ENCODE results near the gene ARID5A.

ARID5A gene

GRCh38 chr2:96523659-96524481, 12.7 kb upstream of the ARID5A start:
- no peak overlapping the region for H3K4me3 ChIP-seq (ENCODE audit: severe bottlenecking)
- no peaks in the 10 kb centered on the region for H3K4me1 ChIP-seq (ENCODE audit: insufficient read depth, poor library complexity, severe bottlenecking)
- DNase-seq (ENCODE audit: low spot score) (no peak), ATAC-seq (ENCODE audit: low read depth) (no peak)
- H3K9me3 ChIP-seq (ENCODE audit: severe bottlenecking) = no peaks in the 10 kb centered on the region
- TF ChIP-seq, protein P1, sequence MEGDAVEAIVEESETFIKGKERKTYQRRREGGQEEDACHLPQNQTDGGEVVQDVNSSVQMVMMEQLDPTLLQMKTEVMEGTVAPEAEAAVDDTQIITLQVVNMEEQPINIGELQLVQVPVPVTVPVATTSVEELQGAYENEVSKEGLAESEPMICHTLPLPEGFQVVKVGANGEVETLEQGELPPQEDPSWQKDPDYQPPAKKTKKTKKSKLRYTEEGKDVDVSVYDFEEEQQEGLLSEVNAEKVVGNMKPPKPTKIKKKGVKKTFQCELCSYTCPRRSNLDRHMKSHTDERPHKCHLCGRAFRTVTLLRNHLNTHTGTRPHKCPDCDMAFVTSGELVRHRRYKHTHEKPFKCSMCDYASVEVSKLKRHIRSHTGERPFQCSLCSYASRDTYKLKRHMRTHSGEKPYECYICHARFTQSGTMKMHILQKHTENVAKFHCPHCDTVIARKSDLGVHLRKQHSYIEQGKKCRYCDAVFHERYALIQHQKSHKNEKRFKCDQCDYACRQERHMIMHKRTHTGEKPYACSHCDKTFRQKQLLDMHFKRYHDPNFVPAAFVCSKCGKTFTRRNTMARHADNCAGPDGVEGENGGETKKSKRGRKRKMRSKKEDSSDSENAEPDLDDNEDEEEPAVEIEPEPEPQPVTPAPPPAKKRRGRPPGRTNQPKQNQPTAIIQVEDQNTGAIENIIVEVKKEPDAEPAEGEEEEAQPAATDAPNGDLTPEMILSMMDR (IDR thresholded peaks at IDR 0.05; ENCODE audit: poor library complexity, severe bottlenecking) = no peak
- H3K27ac ChIP-seq (ENCODE audit: poor library complexity, severe bottlenecking) = no peak overlapping the region
- H3K27me3 ChIP-seq (ENCODE audit: insufficient read depth, poor library complexity, severe bottlenecking) = no peaks in the 10 kb centered on the region
- no peaks in the 10 kb centered on the region for H3K36me3 ChIP-seq (ENCODE audit: low read depth)

DNA sequence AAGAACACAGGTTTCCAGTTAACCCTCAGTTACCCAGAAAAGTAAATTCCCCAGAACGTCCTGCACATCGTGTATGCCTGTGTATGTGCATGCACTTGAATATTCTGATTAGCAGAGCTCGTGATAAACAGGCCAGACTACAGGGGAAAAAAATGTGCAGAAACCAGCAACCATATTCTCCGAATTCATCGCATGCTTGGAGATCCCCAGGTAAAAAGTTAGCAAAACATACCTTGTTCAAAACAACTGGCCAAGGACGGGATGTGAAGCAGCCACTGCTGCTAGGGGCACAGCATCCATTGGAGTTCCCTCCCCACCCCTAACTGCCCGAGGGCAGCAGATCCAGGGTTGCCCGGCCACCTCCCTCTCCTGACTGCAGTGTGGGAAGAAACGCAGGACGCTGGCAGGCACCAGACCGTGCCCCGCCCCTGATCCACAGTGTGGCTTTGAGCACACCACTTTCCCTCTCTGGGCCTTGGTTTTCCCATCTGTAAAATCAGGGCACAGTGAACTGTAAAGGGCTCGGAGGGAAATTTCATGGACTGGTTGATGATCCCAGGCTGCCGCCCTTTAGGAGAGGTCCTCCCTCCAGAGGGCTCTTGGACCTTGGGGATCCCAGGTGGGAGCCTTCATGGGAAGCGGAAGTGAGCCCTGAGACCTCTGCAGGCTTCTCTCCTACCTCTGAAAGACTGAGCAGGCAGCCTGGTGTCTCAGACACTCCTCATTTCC, 11.9 kb upstream of the ARID5A start:
- H3K4me3 ChIP-seq (ENCODE audit: severe bottlenecking) = no peak overlapping the region
- H3K36me3 ChIP-seq (ENCODE audit: low read depth) = no peaks in the 10 kb centered on the region
- H3K27ac ChIP-seq (ENCODE audit: poor library complexity, severe bottlenecking) = no peak overlapping the region
- DNase-seq (ENCODE audit: low spot score) (no peak), ATAC-seq (ENCODE audit: low read depth) (no peak)
- TF ChIP-seq, protein P1 (IDR thresholded peaks at IDR 0.05; ENCODE audit: poor library complexity, severe bottlenecking) = no peak
- H3K4me1 ChIP-seq (ENCODE audit: insufficient read depth, poor library complexity, severe bottlenecking) = no peaks in the 10 kb centered on the region
- no peaks in the 10 kb centered on the region for H3K9me3 ChIP-seq (ENCODE audit: severe bottlenecking)
- no peaks in the 10 kb centered on the region for H3K27me3 ChIP-seq (ENCODE audit: insufficient read depth, poor library complexity, severe bottlenecking)

DNA sequence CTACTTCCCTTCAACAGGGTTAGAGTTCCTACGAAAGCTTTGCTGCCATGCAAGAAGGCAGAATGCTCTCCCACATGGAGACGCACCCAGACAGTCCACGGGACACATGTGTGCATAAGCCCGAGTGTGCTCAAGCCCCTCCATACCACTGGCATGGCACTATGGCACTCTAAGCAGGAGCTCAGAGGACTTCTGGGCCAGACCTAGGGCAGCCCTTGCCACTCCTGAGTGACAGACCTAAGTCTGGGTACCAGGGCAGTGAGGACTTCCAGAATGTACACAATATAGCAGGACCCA, 11.4 kb upstream of the ARID5A start:
- ATAC-seq (ENCODE audit: low read depth) (no peak), DNase-seq (ENCODE audit: low spot score) (no peak)
- Histone ChIP-seq H3K27ac (ENCODE audit: poor library complexity, severe bottlenecking) (no peak overlapping the region), H3K4me1 (ENCODE audit: insufficient read depth, poor library complexity, severe bottlenecking) (no peaks in the 10 kb centered on the region), H3K36me3 (ENCODE audit: low read depth) (no peaks in the 10 kb centered on the region), H3K9me3 (ENCODE audit: severe bottlenecking) (no peaks in the 10 kb centered on the region), H3K4me3 (ENCODE audit: severe bottlenecking) (no peak overlapping the region), H3K27me3 (ENCODE audit: insufficient read depth, poor library complexity, severe bottlenecking) (no peaks in the 10 kb centered on the region)
- TF ChIP-seq, protein P1 (IDR thresholded peaks at IDR 0.05; ENCODE audit: poor library complexity, severe bottlenecking) = no peak

DNA sequence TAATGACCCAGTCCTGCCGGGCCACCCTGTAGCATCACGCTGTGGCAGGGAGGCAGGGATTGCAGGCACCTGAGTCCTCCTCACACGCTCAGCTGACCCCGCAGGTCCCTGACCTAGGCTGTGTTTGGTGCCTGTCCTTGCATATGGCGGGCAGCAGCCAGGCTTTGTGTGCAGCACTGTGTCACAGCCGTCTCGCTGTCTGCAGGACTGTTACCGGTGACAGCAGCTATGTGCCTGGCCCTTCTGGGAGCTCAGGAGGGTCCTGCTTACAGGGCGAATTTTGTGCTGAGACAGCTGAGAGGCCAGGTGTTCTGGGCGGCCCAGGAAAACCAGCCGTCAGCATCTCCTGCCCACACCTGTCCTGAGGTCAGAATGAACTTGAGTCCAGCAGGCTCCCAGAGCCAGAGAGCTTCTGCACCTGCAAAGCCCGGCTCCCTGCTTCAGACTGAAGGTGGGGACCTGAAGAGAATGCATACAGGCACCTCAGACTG, 10.4 kb upstream of the ARID5A start:
- Histone ChIP-seq H3K9me3 (ENCODE audit: severe bottlenecking) (no peaks in the 10 kb centered on the region), H3K27me3 (ENCODE audit: insufficient read depth, poor library complexity, severe bottlenecking) (no peaks in the 10 kb centered on the region), H3K4me3 (ENCODE audit: severe bottlenecking) (no peak overlapping the region), H3K4me1 (ENCODE audit: insufficient read depth, poor library complexity, severe bottlenecking) (no peaks in the 10 kb centered on the region), H3K27ac (ENCODE audit: poor library complexity, severe bottlenecking) (no peak overlapping the region), H3K36me3 (ENCODE audit: low read depth) (no peaks in the 10 kb centered on the region)
- ATAC-seq (ENCODE audit: low read depth) (no peak), DNase-seq (ENCODE audit: low spot score) (peak; percentile 35)
- TF ChIP-seq, protein P1 (IDR thresholded peaks at IDR 0.05; ENCODE audit: poor library complexity, severe bottlenecking) = no peak
